ENCODE results near the gene GPR21.

GPR21 gene

DNA sequence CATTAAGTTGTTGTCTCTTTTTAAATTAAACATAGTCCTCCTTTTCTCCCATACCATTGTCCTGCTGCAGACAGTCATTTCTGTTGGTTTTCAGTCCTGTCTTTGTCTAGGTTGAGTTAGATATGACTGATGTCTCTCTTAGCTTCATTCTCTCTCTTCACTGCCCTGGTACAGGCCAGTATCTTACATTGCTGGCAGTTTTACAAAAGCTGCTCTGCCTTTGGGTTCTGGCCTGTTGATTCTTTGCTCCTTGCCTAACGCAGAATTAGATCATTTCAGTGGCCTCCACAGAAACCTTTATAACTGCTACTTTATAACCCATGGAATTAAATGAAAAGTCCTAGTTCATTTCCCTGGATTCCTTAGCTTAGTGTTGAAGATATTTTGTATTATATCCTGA is 33.7 kb downstream of the GPR21 start:
- no peak for DNase-seq

DNA sequence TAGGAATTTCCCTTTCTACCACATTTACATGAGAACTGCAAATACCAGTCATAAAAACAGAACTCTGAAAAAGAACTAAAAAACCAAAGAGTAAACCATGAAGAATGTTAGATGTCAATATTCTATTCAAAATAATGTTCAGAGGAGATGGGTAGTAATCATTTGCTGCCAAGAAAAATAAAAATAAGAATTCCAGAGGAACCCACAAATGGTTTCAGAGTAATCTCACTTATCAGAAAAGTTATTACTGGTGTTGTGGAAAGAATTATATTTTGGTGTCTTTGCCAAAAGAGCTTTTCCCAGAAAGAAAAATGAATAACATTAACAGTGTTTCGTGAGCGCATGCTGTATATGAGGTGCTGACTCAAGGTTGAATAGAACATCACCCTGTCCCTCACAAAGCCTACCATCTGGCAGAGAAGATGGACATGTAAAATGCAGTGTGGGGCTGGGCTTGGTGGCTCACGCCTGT is 35.6 kb downstream of the GPR21 start:
- DNase-seq = peak; percentile 91

- DNase-seq = no peak
Observed at GRCh38 chr9:123070198-123070597, 36.7 kb downstream of the GPR21 start.

GRCh38 chr9:123072407-123072995 is 39.0 kb downstream of the GPR21 start:
- no peak for DNase-seq

- no peak for DNase-seq
Observed at GRCh38 chr9:123073441-123073840, 40.0 kb downstream of the GPR21 start.

DNA sequence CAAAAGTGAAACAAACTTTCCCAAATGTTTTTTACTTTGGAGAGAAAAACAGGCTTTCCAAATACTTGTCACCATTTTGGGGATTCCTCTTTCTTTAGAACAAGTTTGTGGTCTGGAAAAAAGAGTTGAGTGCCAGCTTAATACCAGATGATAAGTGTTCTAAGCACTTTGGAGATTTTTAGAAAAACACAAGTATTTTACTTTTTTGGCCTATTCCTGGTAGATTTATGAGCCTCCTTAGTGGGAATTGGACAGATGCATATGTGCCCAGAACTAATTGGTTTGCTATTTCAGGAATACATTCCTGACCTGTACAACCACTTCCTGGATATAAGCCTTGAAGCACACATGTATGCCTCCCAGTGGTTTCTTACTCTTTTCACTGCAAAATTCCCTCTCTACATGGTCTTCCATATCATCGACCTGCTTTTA is 40.5 kb downstream of the GPR21 start:
- DNase-seq = peak; percentile 92

- DNase-seq = no peak
Observed at GRCh38 chr9:123074628-123075027, 41.2 kb downstream of the GPR21 start.

DNA sequence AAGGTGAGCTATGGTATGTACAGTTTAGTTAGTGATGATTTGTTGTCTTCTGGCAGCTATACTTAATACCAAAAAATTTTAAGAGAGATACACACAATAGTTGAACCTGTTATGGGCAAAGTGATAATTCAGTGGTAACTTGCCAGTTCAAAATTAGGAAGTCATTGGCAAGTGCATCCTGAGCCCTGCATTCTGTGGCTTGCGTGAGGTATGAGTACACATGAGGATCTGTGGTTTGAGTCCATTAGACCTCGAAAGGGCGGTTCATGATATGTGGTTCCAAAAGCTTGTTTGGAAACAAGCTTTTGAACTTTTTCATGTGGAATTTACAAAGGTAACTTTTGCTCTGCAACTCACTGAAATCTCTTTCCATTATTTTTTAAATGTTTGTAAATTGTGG is 47.0 kb downstream of the GPR21 start:
- no peak for DNase-seq

DNA sequence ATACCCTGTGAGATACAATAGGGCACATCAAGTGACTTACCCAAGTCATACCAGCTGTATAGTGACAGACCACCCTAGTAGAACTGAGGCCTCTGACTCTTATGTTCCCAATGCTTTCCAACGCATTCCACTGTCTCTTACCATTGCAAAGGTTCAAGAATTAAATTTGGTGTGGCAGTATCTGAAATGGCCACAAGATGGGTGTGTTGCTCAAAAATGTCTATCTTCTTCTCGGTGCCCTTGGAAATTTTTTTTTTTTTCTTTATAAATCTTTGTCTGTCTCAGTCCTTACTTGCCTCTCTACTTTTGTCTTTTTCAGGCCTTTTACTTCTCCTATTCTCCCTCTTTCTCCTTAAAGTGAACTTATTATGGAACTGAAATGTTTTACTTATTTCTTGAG is 48.4 kb downstream of the GPR21 start:
- DNase-seq = peak; percentile 54

GRCh38 chr9:123083680-123084079 is 50.2 kb downstream of the GPR21 start:
- no peak for DNase-seq

DNA sequence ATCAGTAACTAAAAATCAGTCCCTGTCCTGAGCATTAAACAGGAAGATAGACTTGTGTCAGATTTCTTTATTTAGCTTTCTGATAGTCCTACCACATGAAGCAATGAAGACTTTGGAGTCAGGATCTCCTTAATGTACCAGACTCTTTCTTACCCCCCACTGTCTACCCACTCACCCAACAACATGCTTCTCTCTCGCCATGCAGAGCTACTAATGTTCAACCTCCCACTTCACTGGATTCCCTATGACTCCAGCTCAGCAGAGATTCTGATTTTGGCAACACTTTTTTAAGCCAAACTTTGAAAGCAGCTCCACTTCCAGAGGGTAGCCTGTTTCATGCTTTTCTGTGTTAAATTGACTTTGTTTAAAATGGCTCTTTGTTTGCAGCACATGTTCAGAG is 50.8 kb downstream of the GPR21 start:
- DNase-seq = no peak

Measured in HCEC 1CT (cell line).